GM13976 (cell line): ENCODE results near the gene ARCN1.

Experiments used
- DNase-seq: peaks from one replicate; pipeline ENCODE4 v3.0.0; 2012; ENCODE audit warnings: low spot score
- CTCF ChIP-seq: IDR thresholded peaks from 2 replicates; pipeline ENCODE4 v1.5.1; 2012; ENCODE audit warnings: borderline replicate concordance, mild to moderate bottlenecking; ENCODE audit not compliant: insufficient read depth; ENCODE audit errors: extremely low read depth, missing control alignments, control extremely low read depth
- in situ Hi-C: fragments of 300-500 bp; cut with MboI; formaldehyde crosslinking; loops from one replicate; pipeline ENCODE4 v1.12.0; 2022; ENCODE audit warnings: low sequenced_read_pairs, mixed read lengths, inconsistent platforms; ENCODE audit not compliant: unreplicated experiment

The ARCN1 gene

GRCh38 chr11:118605116-118605867 is 33.1 kb downstream of the ARCN1 start:
- no peak for DNase-seq
- in situ Hi-C loops = no loop called here
- TF ChIP-seq CTCF = no peak

GRCh38 chr11:118606157-118606843 is 34.1 kb downstream of the ARCN1 start:
- DNase-seq = no peak
- in situ Hi-C loops = no loop called here
- TF ChIP-seq CTCF = no peak

DNA sequence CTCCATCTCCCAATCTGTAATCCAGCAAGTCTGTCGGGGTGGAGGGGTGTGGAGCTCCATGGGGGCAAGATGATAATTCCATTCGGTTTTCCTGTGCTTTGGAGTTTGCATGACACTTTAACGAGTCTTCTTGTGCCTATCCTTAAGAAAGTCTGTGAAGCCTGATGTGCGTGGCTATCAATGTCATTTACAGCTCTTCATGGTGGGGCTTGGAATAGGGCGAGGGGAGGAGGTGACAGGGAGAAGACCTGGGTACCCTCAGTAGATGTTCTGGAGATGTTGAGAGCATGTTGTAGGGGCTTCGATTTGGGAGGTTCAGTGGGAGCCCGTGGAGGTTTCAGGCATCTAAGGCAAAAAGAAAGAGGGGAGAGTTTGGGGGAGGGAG is 34.6 kb downstream of the ARCN1 start:
- TF ChIP-seq CTCF = no peak
- in situ Hi-C loops = no loop called here
- no peak for DNase-seq

GRCh38 chr11:118607401-118608359 is 35.5 kb downstream of the ARCN1 start, which contains the start of gene PHLDB1:
Gene PHLDB1 (plus strand): TSS chr11:118607615. CDS start chr11:118613837, 6,222 bp downstream.
- TF ChIP-seq CTCF = peak; percentile 42
- DNase-seq = peak; percentile 65
- in situ Hi-C loops = no loop called here

DNA sequence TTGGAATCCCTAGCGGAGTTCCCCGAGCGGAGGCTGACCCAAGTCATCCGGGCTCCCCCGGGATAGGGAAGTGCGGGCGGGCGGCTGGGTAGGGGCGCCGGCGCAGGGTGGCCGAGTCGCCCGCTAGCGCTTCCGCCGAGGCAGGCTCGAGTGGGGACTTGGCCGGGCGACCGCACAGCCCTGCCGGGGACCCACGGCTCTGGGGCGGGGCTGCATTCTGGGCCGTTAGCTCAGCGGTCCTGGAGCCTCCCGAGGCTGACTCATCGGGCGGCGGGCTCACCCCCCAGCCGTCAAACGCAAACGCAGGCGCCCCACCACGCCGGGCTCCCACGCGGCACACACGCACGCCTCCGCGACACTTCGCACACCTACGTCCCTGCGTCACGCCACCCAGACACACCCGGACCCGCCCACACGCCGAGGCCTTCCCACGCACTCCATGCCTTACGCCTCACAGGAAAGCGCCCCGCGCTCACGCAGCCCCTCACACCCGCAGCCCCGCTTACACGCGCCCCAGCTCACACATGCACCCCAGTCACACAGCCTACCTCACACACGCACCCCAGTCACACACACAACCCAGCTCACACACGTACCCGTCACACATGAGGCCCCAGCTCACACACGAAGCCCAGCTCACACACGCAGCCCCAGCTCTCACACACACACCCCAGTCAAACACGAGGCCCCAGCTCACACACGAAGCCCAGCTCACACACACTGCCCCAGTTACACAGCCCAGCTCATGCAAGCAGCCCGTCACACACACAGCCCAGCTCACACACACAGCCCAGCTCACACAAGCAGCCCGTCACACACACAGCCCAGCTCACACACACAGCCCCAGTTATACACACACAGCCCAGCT is 36.4 kb downstream of the ARCN1 start:
- peak; percentile 55 for DNase-seq
- TF ChIP-seq CTCF = no peak
- in situ Hi-C loops = no loop called here
